ENCODE data around the gene DICER1.

DNA sequence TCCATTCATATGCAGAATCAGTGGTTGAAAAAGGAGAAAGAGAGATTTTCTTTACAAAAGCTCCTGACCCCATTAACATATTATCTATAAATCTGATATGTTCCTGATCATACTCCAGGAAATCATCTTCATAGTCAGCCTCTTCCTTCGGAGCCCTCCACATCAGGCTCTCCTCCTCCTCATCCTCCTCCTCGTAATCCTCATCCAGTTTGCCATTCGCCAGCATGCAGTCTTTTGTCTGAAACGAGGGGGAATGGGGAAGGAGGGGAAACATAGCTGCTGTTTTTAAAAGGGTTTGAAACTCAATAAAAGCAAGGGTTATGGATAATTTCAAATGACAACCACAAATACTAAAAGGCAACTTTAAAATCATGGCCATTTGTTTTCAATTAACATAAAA lies 60.9 kb downstream of the DICER1 start:
- no peak for TF ChIP-seq POLR2A (IDR thresholded peaks at IDR 0.05)
- TF ChIP-seq, protein P1, sequence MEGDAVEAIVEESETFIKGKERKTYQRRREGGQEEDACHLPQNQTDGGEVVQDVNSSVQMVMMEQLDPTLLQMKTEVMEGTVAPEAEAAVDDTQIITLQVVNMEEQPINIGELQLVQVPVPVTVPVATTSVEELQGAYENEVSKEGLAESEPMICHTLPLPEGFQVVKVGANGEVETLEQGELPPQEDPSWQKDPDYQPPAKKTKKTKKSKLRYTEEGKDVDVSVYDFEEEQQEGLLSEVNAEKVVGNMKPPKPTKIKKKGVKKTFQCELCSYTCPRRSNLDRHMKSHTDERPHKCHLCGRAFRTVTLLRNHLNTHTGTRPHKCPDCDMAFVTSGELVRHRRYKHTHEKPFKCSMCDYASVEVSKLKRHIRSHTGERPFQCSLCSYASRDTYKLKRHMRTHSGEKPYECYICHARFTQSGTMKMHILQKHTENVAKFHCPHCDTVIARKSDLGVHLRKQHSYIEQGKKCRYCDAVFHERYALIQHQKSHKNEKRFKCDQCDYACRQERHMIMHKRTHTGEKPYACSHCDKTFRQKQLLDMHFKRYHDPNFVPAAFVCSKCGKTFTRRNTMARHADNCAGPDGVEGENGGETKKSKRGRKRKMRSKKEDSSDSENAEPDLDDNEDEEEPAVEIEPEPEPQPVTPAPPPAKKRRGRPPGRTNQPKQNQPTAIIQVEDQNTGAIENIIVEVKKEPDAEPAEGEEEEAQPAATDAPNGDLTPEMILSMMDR (IDR thresholded peaks at IDR 0.05): no peak
